H9 (cell line): ENCODE measurements around the gene TRIM50. TPM values are rescaled to one million over a fixed set of nuclear protein-coding genes. Genes with fewer than 3 reads are reported as not detected.

Experiments
- DNase-seq: peaks from one replicate; pipeline ENCODE4 v3.0.0-alpha.2; 2017
- H2AFZ ChIP-seq: one replicate; pipeline ENCODE4 v1.6.1; 2013; ENCODE audit warnings: mild to moderate bottlenecking, low read length, control low read depth, moderate library complexity
- H2AK5ac ChIP-seq: 2 replicates; pipeline ENCODE4 v1.6.1; 2013; ENCODE audit warnings: low read length, control low read depth, mixed read lengths; ENCODE audit not compliant: insufficient read length
- H2BK120ac ChIP-seq: one replicate; pipeline ENCODE4 v1.6.1; 2013; ENCODE audit warnings: low read depth, mild to moderate bottlenecking, low read length, control low read depth, inconsistent platforms; ENCODE audit not compliant: poor library complexity, severe bottlenecking
- H2BK12ac ChIP-seq: 2 replicates; pipeline ENCODE4 v1.6.1; 2013; ENCODE audit warnings: low read length, control low read depth, mixed read lengths, low read depth; ENCODE audit not compliant: insufficient read length
- H2BK15ac ChIP-seq: 2 replicates; pipeline ENCODE4 v1.6.1; 2013; ENCODE audit warnings: low read depth, low read length, control low read depth
- H2BK20ac ChIP-seq: one replicate; pipeline ENCODE4 v1.6.1; 2013; ENCODE audit warnings: low read depth, mild to moderate bottlenecking, low read length, control low read depth, inconsistent platforms; ENCODE audit not compliant: poor library complexity, severe bottlenecking
- H2BK5ac ChIP-seq: 2 replicates; pipeline ENCODE4 v1.6.1; 2013; ENCODE audit warnings: low read length, control low read depth, mixed read lengths; ENCODE audit not compliant: insufficient read length
- H3K14ac ChIP-seq: 2 replicates; pipeline ENCODE4 v1.6.1; 2013; ENCODE audit warnings: low read length, control low read depth; ENCODE audit not compliant: insufficient read depth
- H3K18ac ChIP-seq: 2 replicates; pipeline ENCODE4 v1.6.1; 2013; ENCODE audit warnings: low read depth, mild to moderate bottlenecking, mixed read lengths, low read length, control low read depth; ENCODE audit not compliant: insufficient read length
- H3K23ac ChIP-seq: 2 replicates; pipeline ENCODE4 v1.6.1; 2013; ENCODE audit warnings: low read length, control low read depth, mixed read lengths, low read depth; ENCODE audit not compliant: insufficient read length
- H3K23me2 ChIP-seq: 2 replicates; pipeline ENCODE4 v1.6.1; 2013; ENCODE audit warnings: low read depth, mild to moderate bottlenecking, mixed read lengths, low read length, control low read depth; ENCODE audit not compliant: insufficient read length, poor library complexity, severe bottlenecking
- H3K27ac ChIP-seq: 2 replicates; pipeline ENCODE4 v1.5.1; 2013; ENCODE audit warnings: low read length, control low read depth, mixed read lengths, low read depth; ENCODE audit not compliant: insufficient read length
- H3K27me3 ChIP-seq: 2 replicates; pipeline ENCODE4 v1.6.1; 2013; ENCODE audit warnings: low read length, control low read depth, inconsistent platforms; ENCODE audit not compliant: insufficient read depth
- H3K4ac ChIP-seq: 2 replicates; pipeline ENCODE4 v1.6.1; 2013; ENCODE audit warnings: low read depth, mild to moderate bottlenecking, control low read depth, inconsistent platforms, low read length, moderate library complexity
- H3K4me1 ChIP-seq: 2 replicates; pipeline ENCODE4 v1.6.1; 2013; ENCODE audit warnings: low read length, control low read depth, inconsistent platforms; ENCODE audit not compliant: insufficient read depth
- H3K4me2 ChIP-seq: 2 replicates; pipeline ENCODE4 v1.6.1; 2013; ENCODE audit warnings: low read length, control low read depth, mixed read lengths; ENCODE audit not compliant: insufficient read length, insufficient read depth
- H3K56ac ChIP-seq: 2 replicates; pipeline ENCODE4 v1.6.1; 2013; ENCODE audit warnings: low read depth, mild to moderate bottlenecking, mixed read lengths, low read length, control low read depth; ENCODE audit not compliant: insufficient read length
- H3K79me1 ChIP-seq: 2 replicates; pipeline ENCODE4 v1.6.1; 2013; ENCODE audit warnings: low read depth, mild to moderate bottlenecking, moderate library complexity, low read length, control low read depth, inconsistent platforms; ENCODE audit not compliant: insufficient read depth, poor library complexity, severe bottlenecking
- H3K79me2 ChIP-seq: 2 replicates; pipeline ENCODE4 v1.6.1; 2013; ENCODE audit warnings: low read length, control low read depth, inconsistent platforms; ENCODE audit not compliant: insufficient read depth
- H3K9ac ChIP-seq: 2 replicates; pipeline ENCODE4 v1.6.1; 2013; ENCODE audit warnings: low read length, control low read depth, mixed read lengths; ENCODE audit not compliant: insufficient read length; ENCODE audit errors: extremely low read depth
- H3K9me3 ChIP-seq: one replicate; pipeline ENCODE4 v1.6.1; 2013; ENCODE audit warnings: low read depth, low read length, inconsistent platforms; ENCODE audit not compliant: control insufficient read depth
- H3T11ph ChIP-seq: one replicate; pipeline ENCODE4 v1.6.1; 2013; ENCODE audit warnings: mild to moderate bottlenecking, low read length, control low read depth, inconsistent platforms
- H4K20me1 ChIP-seq: one replicate; pipeline ENCODE4 v1.6.1; 2013; ENCODE audit not compliant: control insufficient read depth, insufficient read length, insufficient read depth
- H4K5ac ChIP-seq: 2 replicates; pipeline ENCODE4 v1.6.1; 2013; ENCODE audit warnings: low read depth, mild to moderate bottlenecking, mixed read lengths, low read length, control low read depth; ENCODE audit not compliant: insufficient read length
- H4K8ac ChIP-seq: replicated peaks from 2 replicates; pipeline ENCODE4 v1.6.1; 2013; ENCODE audit warnings: low read length, control low read depth, mixed read lengths, low read depth; ENCODE audit not compliant: insufficient read length
- H4K91ac ChIP-seq: 2 replicates; pipeline ENCODE4 v1.6.1; 2013; ENCODE audit warnings: low read depth, mild to moderate bottlenecking, moderate library complexity, mixed read lengths, low read length, control low read depth; ENCODE audit not compliant: insufficient read length
- H3K27ac Mint-ChIP-seq, 3 experiments: 2 replicates in 2 of 3; 3 replicates in 1 of 3; pipeline ENCODE4 v1.8.0; 2020 to 2021; ENCODE audit warnings: mixed read lengths in 3 of 3, mild to moderate bottlenecking in 1 of 3, moderate library complexity in 1 of 3
- H3K27me3 Mint-ChIP-seq: 2 replicates; pipeline ENCODE4 v1.8.0; 2021; ENCODE audit warnings: low read depth, mild to moderate bottlenecking, moderate library complexity, mixed read lengths
- H3K36me3 Mint-ChIP-seq, 3 experiments: 2 replicates in 2 of 3; 3 replicates in 1 of 3; pipeline ENCODE4 v1.8.0; 2020 to 2021; ENCODE audit warnings: low read depth in 3 of 3, mixed read lengths in 3 of 3; ENCODE audit not compliant: insufficient read depth in 1 of 3
- H3K4me1 Mint-ChIP-seq, 2 experiments: 2 replicates each; pipeline ENCODE4 v1.8.0; 2020; ENCODE audit warnings: mixed read lengths in 2 of 2
- H3K4me3 Mint-ChIP-seq, 2 experiments: 2 replicates in 1 of 2; 3 replicates in 1 of 2; pipeline ENCODE4 v1.8.0; 2020 to 2021; ENCODE audit warnings: mild to moderate bottlenecking in 2 of 2, mixed read lengths in 2 of 2, moderate library complexity in 1 of 2
- H3K9me3 Mint-ChIP-seq, 2 experiments: 2 replicates in 1 of 2; 3 replicates in 1 of 2; pipeline ENCODE4 v1.8.0; 2020; ENCODE audit warnings: mild to moderate bottlenecking in 2 of 2, mixed read lengths in 2 of 2, moderate library complexity in 1 of 2
- WGBS: extraction: QIAGEN DNeasy Blood & Tissue Kit; methylation state at CpG from one replicate; pipeline ENCODE4 v1.1.7; 2013; ENCODE audit warnings: missing lambda C conversion rate, low lambda C conversion rate, mixed read lengths; ENCODE audit not compliant: insufficient read length; ENCODE audit errors: extremely low coverage; 5-methylcytosine and 5-hydroxymethylcytosine counted together
- total RNA-seq: library from RNA; stranded (reverse); gene quantifications from 2 replicates; pipeline ENCODE4 v1.2.1, GENCODE V29; 2021
- TF ChIP-seq, protein P1 (sequence below): fragments of 200-600 bp; sonication (generic); conservative IDR thresholded peaks from 3 replicates; pipeline ENCODE4 v1.8.0; 2021; ENCODE audit warnings: antibody characterized with exemption, mild to moderate bottlenecking

Gene TRIM50
- total RNA-seq, 1 experiment from 2014 or later: not detected

DNA sequence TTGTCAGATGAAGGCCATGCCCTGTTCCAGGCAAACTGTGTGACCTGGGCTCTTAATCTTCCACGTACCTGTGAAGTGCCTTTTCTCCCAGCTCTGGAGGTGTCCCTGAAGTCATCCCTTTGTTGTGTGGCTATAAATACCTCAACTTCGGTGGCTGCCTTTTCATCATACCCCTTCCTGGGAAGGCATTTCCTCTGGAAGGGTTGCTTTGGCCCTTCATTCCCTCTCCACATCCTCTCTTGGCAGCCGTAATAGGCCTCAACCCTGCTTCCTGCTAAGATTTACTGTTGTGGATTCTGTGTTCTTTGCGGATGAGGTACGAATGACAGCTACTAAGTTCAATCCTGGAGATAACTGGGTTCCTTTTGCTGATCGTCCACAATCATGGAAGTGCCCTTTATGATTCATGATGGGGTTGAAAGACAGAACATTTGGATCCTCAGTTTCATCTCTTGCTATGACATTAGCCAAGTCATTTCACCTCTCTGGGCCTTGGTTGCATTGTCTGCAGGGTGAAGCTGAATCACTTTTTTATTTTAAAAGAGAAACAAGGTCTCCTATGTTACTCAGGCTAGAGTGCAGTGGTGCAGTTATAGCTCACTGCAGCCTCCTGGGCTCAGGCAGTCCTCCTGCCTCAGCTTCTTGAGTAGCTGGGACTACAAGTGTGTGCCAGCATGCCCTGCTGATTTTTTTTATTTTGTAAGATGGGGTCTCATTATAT lies 23.7 kb upstream of the TRIM50 start:
- Histone ChIP-seq H3K27ac (no peak overlapping the region), H2BK120ac (no peak overlapping the region), H3K79me2 (no peaks in the 10 kb centered on the region), H3T11ph (no peak overlapping the region), H2AFZ (no peak overlapping the region), H3K4me1 (peaks cover 6% of the 10 kb centered on the region; the same call in 1 of the 2 replicates), H3K79me1 (no peaks in the 10 kb centered on the region), H4K8ac (no peak overlapping the region), H2BK20ac (no peak overlapping the region), H3K9me3 (no peaks in the 10 kb centered on the region), H4K91ac (no peak overlapping the region), H4K20me1 (no peaks in the 10 kb centered on the region), H3K23me2 (no peaks in the 10 kb centered on the region), H3K4me2 (no peak overlapping the region), H3K27me3 (no peaks in the 10 kb centered on the region), H2BK5ac (no peak overlapping the region), H3K4ac (no peak overlapping the region), H3K56ac (no peak overlapping the region), H2BK12ac (no peak overlapping the region), H2BK15ac (no peak overlapping the region), H3K23ac (no peak overlapping the region), H3K14ac (no peak overlapping the region), H3K18ac (no peak overlapping the region), H3K9ac (no peak overlapping the region), H4K5ac (no peak overlapping the region), H2AK5ac (no peak overlapping the region)
- Mint-ChIP-seq H3K9me3 (peaks cover 8 to 11% of the 10 kb centered on the region in 2 experiments; a peak in 4 of 5 replicates), H3K27ac (peak overlapping the region; percentile 45 to 94 (median 89); a peak in 4 of 7 replicates), H3K27me3 (peaks cover 2% of the 10 kb centered on the region; the same call in 1 of the 2 replicates), H3K4me1 (peaks cover 23 to 24% of the 10 kb centered on the region in 2 experiments), H3K36me3 (peaks cover 0 to 7% (median 2%) of the 10 kb centered on the region in 3 experiments; a peak in 5 of 7 replicates), H3K4me3 (no peak overlapping the region; a peak in 1 of 5 replicates)
- no peak for DNase-seq
- TF ChIP-seq, protein P1, sequence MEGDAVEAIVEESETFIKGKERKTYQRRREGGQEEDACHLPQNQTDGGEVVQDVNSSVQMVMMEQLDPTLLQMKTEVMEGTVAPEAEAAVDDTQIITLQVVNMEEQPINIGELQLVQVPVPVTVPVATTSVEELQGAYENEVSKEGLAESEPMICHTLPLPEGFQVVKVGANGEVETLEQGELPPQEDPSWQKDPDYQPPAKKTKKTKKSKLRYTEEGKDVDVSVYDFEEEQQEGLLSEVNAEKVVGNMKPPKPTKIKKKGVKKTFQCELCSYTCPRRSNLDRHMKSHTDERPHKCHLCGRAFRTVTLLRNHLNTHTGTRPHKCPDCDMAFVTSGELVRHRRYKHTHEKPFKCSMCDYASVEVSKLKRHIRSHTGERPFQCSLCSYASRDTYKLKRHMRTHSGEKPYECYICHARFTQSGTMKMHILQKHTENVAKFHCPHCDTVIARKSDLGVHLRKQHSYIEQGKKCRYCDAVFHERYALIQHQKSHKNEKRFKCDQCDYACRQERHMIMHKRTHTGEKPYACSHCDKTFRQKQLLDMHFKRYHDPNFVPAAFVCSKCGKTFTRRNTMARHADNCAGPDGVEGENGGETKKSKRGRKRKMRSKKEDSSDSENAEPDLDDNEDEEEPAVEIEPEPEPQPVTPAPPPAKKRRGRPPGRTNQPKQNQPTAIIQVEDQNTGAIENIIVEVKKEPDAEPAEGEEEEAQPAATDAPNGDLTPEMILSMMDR: no peak
- no CpG with 5 or more reads among the region's 6 CpGs for WGBS
